ENCODE data around the gene LHX5. TPM values are rescaled to one million over a fixed set of nuclear protein-coding genes. Genes with fewer than 3 reads are reported as not detected.

The LHX5 gene
- total RNA-seq, 1 experiment from 2014 or later: 1.9 TPM

GRCh38 chr12:113449299-113449698 lies 22.4 kb downstream of the LHX5 start:
- Histone ChIP-seq H3K14ac (ENCODE audit: insufficient read depth, low read length) (no peak overlapping the region), H3K4me2 (ENCODE audit: insufficient read depth, insufficient read length, low read length) (no peak overlapping the region), H2AFZ (ENCODE audit: low read length) (no peak overlapping the region), H2AK5ac (ENCODE audit: insufficient read length, low read length) (no peak overlapping the region), H3T11ph (ENCODE audit: low read length) (no peak overlapping the region), H3K9ac (ENCODE audit: extremely low read depth, insufficient read length, low read length) (no peak overlapping the region), H4K5ac (ENCODE audit: insufficient read length, low read depth, low read length) (no peak overlapping the region), H3K79me1 (ENCODE audit: insufficient read depth, low read depth, low read length, poor library complexity, severe bottlenecking) (no peaks in the 10 kb centered on the region), H2BK12ac (ENCODE audit: insufficient read length, low read depth, low read length) (no peak overlapping the region), H3K4me1 (ENCODE audit: insufficient read depth, low read length) (0 out of 2 replicates have a peak, but pooled peaks cover 2% of the 10 kb centered on the region), H3K27ac (ENCODE audit: insufficient read length, low read depth, low read length) (no peak overlapping the region), H3K79me2 (ENCODE audit: insufficient read depth, low read length) (no peaks in the 10 kb centered on the region), H3K23me2 (ENCODE audit: insufficient read length, low read depth, low read length, poor library complexity, severe bottlenecking) (no peaks in the 10 kb centered on the region), H2BK5ac (ENCODE audit: insufficient read length, low read length) (no peak overlapping the region), H4K8ac (replicated peaks; ENCODE audit: insufficient read length, low read depth, low read length) (no peak overlapping the region), H3K27me3 (ENCODE audit: insufficient read depth, low read length) (no peaks in the 10 kb centered on the region), H4K20me1 (ENCODE audit: control insufficient read depth, insufficient read depth, insufficient read length) (no peaks in the 10 kb centered on the region), H3K56ac (ENCODE audit: insufficient read length, low read depth, low read length) (no peak overlapping the region), H3K4ac (ENCODE audit: low read depth, low read length) (no peak overlapping the region), H4K91ac (ENCODE audit: insufficient read length, low read depth, low read length) (no peak overlapping the region), H2BK15ac (ENCODE audit: low read depth, low read length) (no peak overlapping the region), H3K18ac (ENCODE audit: insufficient read length, low read depth, low read length) (no peak overlapping the region), H2BK20ac (ENCODE audit: low read depth, low read length, poor library complexity, severe bottlenecking) (no peak overlapping the region), H3K23ac (ENCODE audit: insufficient read length, low read depth, low read length) (no peak overlapping the region), H2BK120ac (ENCODE audit: low read depth, low read length, poor library complexity, severe bottlenecking) (no peak overlapping the region), H3K9me3 (ENCODE audit: control insufficient read depth, low read depth, low read length) (no peaks in the 10 kb centered on the region)
- peaks cover 34% of the 10 kb centered on the region for H3K27me3 Mint-ChIP-seq (ENCODE audit: low read depth)
- no peaks in the 10 kb centered on the region; a peak in 2 of 5 replicates for H3K9me3 Mint-ChIP-seq
- no peak for DNase-seq
- H3K4me3 Mint-ChIP-seq: no peak overlapping the region
- no peak overlapping the region for H3K27ac Mint-ChIP-seq
- H3K36me3 Mint-ChIP-seq (ENCODE audit: insufficient read depth in 1 of 3, low read depth in 3 of 3): no peaks in the 10 kb centered on the region; a peak in 2 of 7 replicates
- H3K4me1 Mint-ChIP-seq: peaks cover 0 to 5% of the 10 kb centered on the region in 2 experiments; a peak in 1 of 4 replicates
- WGBS (ENCODE audit: extremely low coverage, insufficient read length, low lambda C conversion rate): no CpG with 5 or more reads among the region's 2 CpGs
- no peak for TF ChIP-seq CTCF (conservative IDR thresholded peaks at IDR 0.05)
